ENCODE results near the gene LRRK2.
"Not testable (repeated sequence)": the region's sequence is repeated elsewhere in the genome, so short reads cannot be mapped to it uniquely, and the experiment has no call there.

The LRRK2 gene

DNA sequence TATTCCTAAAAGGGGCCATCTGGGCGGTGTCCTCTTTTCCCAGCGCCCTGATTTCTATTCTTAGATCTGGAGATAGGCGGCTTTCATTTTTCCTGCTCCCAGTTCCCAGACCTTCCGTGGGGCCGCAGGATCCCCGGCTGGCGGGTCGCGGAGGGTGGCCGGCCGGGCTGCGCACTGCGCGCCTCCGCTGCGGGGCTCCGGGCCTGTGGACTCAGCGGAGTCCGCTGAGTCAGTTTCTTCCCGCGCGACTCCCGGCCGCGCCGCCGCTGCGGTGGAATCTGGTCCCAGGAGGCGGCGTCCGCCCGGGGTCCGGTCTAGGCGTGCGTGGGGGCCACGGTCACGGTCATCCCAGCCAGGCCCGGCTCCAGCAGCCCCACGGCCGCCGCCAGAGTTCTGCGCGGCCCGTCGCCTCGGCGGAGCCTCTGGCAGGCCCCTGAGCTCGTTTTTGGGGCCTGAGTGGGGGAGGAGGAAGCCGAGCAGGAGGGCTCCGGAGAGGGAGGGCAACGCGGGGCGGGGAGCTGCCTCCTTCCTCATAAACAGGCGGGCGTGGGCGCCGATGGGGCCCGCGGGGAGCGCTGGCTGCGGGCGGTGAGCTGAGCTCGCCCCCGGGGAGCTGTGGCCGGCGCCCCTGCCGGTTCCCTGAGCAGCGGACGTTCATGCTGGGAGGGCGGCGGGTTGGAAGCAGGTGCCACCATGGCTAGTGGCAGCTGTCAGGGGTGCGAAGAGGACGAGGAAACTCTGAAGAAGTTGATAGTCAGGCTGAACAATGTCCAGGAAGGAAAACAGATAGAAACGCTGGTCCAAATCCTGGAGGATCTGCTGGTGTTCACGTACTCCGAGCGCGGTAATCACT, at the start of gene LRRK2:
Gene LRRK2 (plus strand): TSS at position 559 of the 853 bp plus-strand sequence. CDS start 135 bp downstream, at position 694.
- peak; percentile 80 for DNase-seq

- DNase-seq = no peak
These were observed 49.8 kb upstream of the LRRK2 start for GRCh38 chr12:40175045-40175444.

- no peak for DNase-seq
These were observed 49.3 kb upstream of the LRRK2 start for GRCh38 chr12:40175489-40175888.

- no peak for DNase-seq
These were observed 46.1 kb upstream of the LRRK2 start for GRCh38 chr12:40178701-40179100.

DNA sequence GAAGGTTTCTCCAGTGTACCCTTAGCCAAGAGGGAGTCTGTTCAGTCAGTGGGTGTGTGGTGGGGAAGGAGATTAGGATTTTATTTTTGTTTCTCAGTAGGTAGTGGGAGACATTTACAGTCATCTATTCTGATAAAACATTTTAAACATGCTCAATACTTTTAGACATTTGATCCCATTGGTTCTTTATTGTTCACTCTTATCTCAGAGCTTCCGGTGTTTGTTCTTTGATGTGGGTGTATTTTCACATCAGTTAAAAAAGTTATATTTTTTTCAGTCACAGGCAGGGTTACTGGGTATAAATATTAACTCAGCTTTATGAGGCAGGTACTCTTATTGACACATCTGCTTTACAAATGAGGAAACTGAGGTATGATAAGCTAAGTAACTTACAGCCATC, 43.3 kb upstream of the LRRK2 start:
- DNase-seq = no peak

DNA sequence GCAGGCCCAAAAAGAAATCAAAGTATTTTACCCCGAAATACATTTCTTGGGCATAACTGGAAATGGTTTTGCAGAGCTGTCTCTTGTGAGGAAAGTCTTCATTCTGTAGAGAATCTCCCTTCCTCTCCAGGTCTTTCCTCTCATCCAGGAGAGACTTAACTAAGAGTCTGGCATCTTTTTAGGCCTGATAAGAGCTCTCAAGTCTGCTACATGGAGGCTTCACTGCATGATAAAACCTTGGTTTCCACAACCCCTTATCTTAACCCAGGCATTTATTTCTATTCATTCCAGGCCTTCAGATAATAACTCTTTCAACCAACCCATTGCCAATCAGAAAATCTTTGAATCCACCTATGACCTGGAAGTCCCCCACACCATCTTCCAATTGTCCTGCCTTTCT, 41.1 kb upstream of the LRRK2 start:
- DNase-seq = no peak

DNA sequence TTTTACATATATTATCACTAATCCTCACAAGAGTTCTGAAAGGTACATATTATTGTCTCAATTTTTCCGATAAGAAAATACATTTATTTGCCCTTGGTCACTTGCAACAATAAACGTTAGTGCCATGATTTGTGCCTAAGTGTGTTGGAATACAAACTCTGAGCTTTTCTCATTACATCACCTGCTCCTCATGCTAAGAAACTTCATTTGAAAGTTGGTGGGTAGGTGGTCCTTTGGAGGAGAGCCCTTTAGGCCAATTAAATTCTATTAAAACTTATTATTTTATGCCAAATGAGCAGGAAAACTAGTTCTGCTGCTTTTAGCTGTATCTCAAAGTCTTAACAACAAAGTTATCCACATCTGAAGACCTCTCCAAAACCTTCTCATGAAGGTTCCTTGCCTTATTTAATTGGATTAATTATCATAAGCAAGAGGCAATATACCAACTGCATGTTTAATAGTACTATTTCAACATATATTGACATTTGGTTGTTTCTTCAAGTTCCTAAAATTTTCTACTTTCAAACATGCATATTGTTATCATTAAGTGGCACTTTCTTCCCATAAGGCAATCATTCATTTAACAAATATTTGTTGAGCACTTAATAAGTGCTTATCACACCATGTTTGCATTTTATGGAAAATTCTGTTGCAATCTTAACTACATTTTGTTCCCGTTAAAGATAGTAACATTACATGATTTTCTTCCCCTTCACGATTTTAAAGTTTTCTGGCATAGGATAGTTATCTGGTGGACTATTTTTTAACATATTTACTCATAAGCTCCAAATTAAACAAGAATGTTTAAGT, 40.1 kb upstream of the LRRK2 start:
- no peak for DNase-seq

- no peak for DNase-seq
These were observed 39.5 kb upstream of the LRRK2 start for GRCh38 chr12:40185303-40185693.

GRCh38 chr12:40188558-40189320, 36.1 kb upstream of the LRRK2 start:
- no peak for DNase-seq

DNA sequence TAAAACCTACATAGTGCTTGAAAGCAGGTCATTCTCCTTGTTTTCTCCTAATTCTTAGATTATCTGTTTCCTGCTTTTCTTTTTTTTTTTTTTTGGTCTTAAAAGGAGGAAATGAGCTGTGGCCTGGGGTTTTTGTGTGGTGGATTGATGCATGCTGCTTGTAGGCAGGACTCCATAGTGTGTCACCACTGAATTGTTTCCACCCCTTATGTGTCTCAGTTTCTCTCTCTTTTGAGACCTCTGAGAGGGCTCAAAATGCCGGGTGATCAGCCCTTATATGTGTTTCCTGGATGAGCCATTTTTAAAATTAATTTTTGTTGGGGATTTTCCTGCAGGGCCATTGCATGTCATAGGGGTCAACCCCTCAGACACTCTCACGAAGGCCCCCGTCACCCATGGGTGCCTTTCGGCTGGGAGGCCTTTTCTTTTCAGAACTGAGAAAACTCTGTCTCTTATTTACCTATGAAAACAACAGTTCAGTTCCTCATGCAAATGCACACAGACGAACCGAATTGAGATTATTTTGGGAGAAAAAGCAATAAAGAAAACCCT, 32.0 kb upstream of the LRRK2 start:
- DNase-seq = no peak

DNA sequence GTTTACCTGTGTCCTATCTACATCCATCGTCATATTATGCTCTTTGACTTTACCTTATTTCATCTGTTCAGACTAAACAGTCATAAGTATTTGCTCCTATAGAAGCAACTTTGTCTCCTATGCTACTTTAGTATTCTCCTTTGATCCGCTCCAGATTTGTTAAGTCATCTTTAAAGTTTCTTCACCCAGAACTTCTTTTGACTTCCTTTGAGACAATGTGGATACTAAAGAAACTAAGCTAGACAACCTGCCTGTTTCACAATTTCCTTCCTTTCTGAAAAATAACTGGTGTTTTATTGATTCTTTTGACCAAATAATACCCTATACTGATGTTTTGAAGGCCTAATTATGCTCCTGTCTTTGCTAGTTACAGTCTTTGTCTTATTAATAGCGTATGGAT, 30.0 kb upstream of the LRRK2 start:
- no peak for DNase-seq

DNA sequence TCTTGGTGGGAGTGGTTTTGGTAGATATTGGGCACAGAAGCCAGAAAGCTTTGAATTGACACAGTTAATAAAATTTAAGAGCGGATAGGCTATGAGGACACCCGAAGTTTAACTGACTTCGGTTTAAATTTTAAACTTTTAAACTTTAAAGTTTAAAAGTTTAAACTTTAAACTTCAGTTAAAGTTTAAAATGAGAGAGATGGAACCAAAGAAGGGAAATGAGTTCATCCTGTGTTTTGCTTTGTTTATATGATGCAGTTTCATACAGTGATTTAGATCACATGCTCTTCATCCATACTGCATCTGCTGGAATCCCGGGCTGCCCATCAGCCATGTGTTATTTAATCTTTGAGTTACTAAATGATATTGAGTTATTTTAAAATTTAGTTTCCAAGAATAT, 27.2 kb upstream of the LRRK2 start:
- no peak for DNase-seq

DNA sequence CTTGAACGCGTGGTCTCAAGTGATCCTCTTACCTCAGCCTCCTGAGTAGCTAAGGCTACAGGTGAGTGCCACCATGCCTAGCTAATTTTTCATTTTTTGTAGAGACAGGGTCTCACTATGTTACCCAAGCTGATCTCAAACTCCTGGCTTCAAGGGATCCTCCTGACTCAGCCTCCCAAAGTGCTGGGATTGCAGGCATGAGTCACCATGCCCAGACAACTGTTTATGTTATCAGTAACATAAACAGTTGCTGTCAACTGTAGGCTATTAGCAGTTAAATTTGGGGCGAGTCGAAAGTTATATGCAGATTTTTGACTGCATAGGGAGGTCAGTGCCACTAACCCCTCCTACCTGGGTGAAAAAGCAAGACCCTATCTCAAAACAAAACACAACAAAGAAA, 26.2 kb upstream of the LRRK2 start:
- no peak for DNase-seq

DNA sequence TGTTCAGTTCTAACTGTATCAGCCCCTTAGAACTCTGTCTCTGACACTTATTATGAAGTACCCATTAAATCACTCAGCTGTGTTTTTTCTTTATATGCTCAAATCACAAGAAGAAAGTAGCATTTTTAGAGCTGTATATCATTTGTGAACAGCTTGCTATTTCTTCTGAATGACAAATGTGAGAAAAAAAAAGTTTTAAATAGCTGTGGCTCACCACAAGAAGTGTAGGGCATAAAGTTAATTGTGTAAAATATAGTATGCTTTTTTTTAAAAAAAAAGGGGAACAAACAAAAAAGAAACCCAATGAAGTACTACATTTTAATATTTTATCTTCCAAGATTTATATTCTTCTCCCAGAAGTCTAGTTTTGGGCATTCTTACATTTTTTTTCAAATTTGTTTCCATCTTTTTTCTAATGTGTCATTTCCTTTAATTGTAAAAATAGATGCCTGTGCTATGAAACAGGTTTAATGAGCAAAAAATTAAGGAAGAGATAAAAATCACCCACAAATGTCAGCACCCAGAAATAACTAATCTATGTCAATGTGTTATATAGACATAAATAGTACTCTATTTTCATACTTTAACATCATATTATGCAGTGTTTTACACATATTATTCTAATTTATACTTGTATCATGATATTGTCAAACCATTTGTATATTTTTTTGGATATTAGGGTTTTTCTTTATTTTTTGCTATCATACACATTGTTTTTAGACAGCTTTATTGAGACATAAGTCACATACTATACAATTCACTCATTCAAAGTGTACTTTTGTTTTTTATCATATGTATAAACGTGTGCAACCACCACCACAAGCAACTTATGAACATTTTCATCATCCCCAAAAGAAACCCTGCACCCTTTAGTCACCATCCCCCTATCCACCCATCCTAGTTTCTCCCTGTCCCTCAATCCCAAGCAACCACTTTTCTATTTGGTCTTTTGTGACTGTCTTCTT, 22.4 kb upstream of the LRRK2 start:
- no peak for DNase-seq

- DNase-seq = no peak
These were observed 21.8 kb upstream of the LRRK2 start for GRCh38 chr12:40203060-40203430.

DNA sequence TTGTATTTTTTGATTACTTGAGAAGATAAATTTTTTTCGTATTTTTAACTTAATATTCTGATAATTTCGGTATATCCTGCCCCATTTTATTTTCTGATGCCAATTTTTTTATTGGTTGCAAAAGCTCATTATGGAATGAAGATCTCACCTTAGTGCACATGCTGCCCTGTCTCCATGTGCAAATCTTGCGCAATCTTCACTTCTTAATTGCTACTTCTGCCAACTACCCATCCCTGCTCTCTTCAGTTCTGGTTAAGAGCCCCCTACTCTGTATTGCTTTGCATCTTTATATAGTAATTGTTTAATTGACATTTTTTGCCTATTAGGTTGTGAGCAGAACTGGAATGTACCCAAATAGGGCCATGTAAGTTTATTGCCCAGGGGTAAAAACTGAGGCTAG, 20.5 kb upstream of the LRRK2 start:
- DNase-seq = no peak

- no peak for DNase-seq
These were observed 17.2 kb upstream of the LRRK2 start for GRCh38 chr12:40207551-40207950.

DNA sequence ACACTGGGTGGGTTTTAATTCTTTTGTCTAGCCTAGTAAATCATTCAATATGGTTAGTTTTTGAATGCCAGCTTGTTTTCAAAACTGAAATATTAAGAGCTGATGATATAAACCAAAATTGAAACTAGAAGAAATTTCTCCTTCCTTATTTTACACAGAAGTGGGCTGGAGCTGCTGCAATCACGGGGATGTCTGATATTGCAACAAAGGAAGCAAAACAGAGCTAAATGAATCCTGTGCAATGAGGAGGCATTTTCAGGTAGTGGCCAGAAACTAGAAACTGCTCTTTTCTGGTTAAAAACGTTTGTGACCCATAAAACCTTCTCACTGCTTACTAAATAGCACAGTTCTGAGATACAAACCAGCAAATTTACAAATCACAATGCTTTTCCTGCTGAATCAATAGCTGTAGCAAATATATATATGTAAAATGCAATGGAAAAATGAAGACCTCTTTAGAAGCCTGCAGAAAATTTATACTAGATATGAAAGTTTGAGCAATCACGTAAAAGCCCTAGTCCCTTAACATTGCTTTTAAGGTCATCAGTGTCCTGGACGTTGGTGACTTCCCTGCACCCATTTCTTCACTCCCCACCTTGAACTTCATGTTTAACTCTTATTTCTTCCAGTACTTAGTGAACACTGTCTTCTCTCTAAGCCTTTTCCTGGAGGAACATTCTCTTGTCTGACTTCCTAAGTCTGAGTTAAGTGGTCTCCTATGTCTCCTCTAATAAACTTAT, 15.9 kb upstream of the LRRK2 start:
- DNase-seq = no peak

- no peak for DNase-seq
These were observed 14.9 kb upstream of the LRRK2 start for GRCh38 chr12:40209886-40210285.

DNA sequence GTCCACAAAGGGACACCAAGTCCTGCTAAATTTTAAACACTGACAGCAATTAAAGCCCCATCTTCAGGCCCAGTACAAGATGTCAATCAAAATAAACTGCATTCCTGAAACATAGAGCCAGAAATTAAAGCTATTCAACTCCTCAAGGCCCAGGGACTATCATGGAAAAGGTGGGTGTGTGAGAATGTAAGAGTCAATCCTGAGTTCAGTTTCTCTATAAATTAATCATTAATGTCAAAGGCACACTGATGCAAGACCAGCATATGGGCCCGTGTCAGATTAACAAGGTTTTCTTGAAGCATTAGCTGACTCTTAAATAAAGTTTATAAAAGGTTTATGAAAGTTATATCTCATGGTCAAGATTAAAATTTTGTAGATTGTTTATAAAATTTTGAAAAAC, 13.6 kb upstream of the LRRK2 start:
- not testable (repeated sequence) for DNase-seq

DNA sequence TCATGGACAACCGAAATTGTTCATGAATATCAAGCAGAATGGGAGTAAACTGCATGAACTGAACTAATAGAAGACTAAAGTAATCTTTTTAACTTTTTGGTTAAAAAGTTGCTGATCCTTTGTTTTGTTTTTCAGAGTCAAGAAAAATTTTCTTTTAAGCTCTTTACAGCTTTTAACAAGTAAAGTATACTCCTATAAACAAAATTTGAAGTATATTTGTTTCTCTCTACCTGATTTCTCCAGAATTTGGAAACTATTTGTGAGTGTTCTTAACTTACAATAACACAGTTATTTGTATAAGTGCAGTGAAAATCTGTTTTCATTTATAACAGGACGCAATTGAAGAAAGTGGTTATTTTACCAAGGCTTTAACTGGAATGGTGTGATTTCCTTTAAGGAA, 12.2 kb upstream of the LRRK2 start:
- DNase-seq = no peak

Data from islet precursor cell (in vitro differentiated cells).